Nasal cavity respiratory epithelium epithelial cell of viscerocranial mucosa (primary cell): ENCODE data around the gene CELSR2. TPM values are rescaled to one million over a fixed set of nuclear protein-coding genes. Genes with fewer than 3 reads are reported as not detected.

Experiments used
- total RNA-seq: library from RNA; depleted of rRNA; stranded (reverse); fragments of >200 nt; gene quantifications from 2 replicates; pipeline ENCODE4 v1.2.3, GENCODE V29; 2014

CELSR2 gene
- 14.7 and 117 TPM in 2 replicates for total RNA-seq

GRCh38 chr1:109248797-109249629, at the start of gene CELSR2:
CELSR2 (plus strand) TSS chr1:109249539; CDS start chr1:109250080, 541 bp downstream.

GRCh38 chr1:109213824-109214693, 35.3 kb upstream of the CELSR2 start, which contains the start of gene SARS1:
SARS1 (plus strand) TSS chr1:109213918; CDS start chr1:109213993, 75 bp downstream.

GRCh38 chr1:109282952-109283747, 33.8 kb downstream of the CELSR2 start, which contains the start of gene PSRC1:
PSRC1 (minus strand) TSS chr1:109283145.

GRCh38 chr1:109306832-109307273, 57.5 kb downstream of the CELSR2 start, which contains the start of gene MYBPHL:
MYBPHL (minus strand) TSS chr1:109307011; CDS start chr1:109306991, 20 bp downstream.

Other genes starting within 250 kb of the CELSR2 start
- 30.4 and 32.0 TPM in 2 replicates for gene WDR47, start 207.4 kb upstream of the CELSR2 start, total RNA-seq
- gene TAF13, start 173.5 kb upstream of the CELSR2 start, total RNA-seq = 123 and 193 TPM in 2 replicates
- gene TMEM167B, start 158.8 kb upstream of the CELSR2 start, total RNA-seq = 52.0 and 57.4 TPM in 2 replicates
- gene ELAPOR1, start 135.4 kb upstream of the CELSR2 start, total RNA-seq = under 0.01 and 0.14 TPM in 2 replicates
- 492 and 515 TPM in 2 replicates for gene SARS1, start 35.6 kb upstream of the CELSR2 start, total RNA-seq
- 0.68 and 1.4 TPM in 2 replicates for gene PSRC1, start 33.6 kb downstream of the CELSR2 start, total RNA-seq
- not detected in 2 replicates for gene MYBPHL, start 57.5 kb downstream of the CELSR2 start, total RNA-seq
- gene SORT1, start 148.4 kb downstream of the CELSR2 start, total RNA-seq = 9.2 and 28.4 TPM in 2 replicates
- 36.9 and 37.3 TPM in 2 replicates for gene PSMA5, start 176.9 kb downstream of the CELSR2 start, total RNA-seq
- not detected in 2 replicates for gene SYPL2, start 217.0 kb downstream of the CELSR2 start, total RNA-seq
- gene ATXN7L2, start 234.4 kb downstream of the CELSR2 start, total RNA-seq = 1.2 and 2.1 TPM in 2 replicates
- gene CYB561D1, start 244.6 kb downstream of the CELSR2 start, total RNA-seq = 5.1 and 11.9 TPM in 2 replicates